Naive thymus-derived CD4-positive, alpha-beta T cell (primary cell): Measurements from ENCODE around the gene PUM2. TPM values are rescaled to one million over a fixed set of nuclear protein-coding genes. Genes with fewer than 3 reads are reported as not detected.
"Not testable (repeated sequence)": the region's sequence is repeated elsewhere in the genome, so short reads cannot be mapped to it uniquely, and the experiment has no call there.

Source experiments
- ATAC-seq: fragments of 150-1000 bp; cut with Tn5 transposase; 2 replicates; pipeline ENCODE4 v1.10.0; 2021; ENCODE audit warnings: mild to moderate bottlenecking, moderate library complexity
- CTCF ChIA-PET: fragments of 350-600 bp; sonication (Branson Sonifier 250); formaldehyde crosslinking; loops from one replicate; lab custom pipeline; 2021; ENCODE audit warnings: antibody characterized with exemption; lab: Charles Lee
- POLR2A ChIA-PET: fragments of 350-600 bp; sonication (Branson Sonifier 250); formaldehyde crosslinking; loops from one replicate; lab custom pipeline; 2021; ENCODE audit warnings: antibody characterized with exemption, inconsistent platforms; lab: Charles Lee
- DNase-seq, 9 donors: peaks; one replicate each; pipeline versions ENCODE4 v3.0.0 to v3.0.0-alpha.2; 2020 to 2022; ENCODE audit warnings: mixed read lengths in 1 of 9
- H3K27ac ChIP-seq: one replicate; pipeline ENCODE4 v1.7.0; 2013; ENCODE audit warnings: mild to moderate bottlenecking, low read depth, low read length, moderate library complexity
- H3K27me3 ChIP-seq, 2 donors: one replicate each; pipeline ENCODE4 v1.7.0; 2013; ENCODE audit warnings: low read length in 2 of 2, mild to moderate bottlenecking in 2 of 2, moderate library complexity in 2 of 2; ENCODE audit not compliant: control insufficient read depth in 2 of 2, insufficient read depth in 2 of 2
- H3K36me3 ChIP-seq, 3 experiments: 1 replicate in 2 of 3; 2 replicates in 1 of 3; pipeline ENCODE4 v1.7.0; 2013; ENCODE audit warnings: low read length in 3 of 3, mild to moderate bottlenecking in 3 of 3, moderate library complexity in 1 of 3; ENCODE audit not compliant: insufficient read depth in 3 of 3, control insufficient read depth in 2 of 3
- H3K4me1 ChIP-seq, 2 donors: one replicate each; pipeline ENCODE4 v1.7.0; 2013; ENCODE audit warnings: low read length in 2 of 2, mild to moderate bottlenecking in 2 of 2, moderate library complexity in 1 of 2; ENCODE audit not compliant: control insufficient read depth in 2 of 2, insufficient read depth in 2 of 2
- H3K4me3 ChIP-seq: 2 replicates; pipeline ENCODE4 v1.7.0; 2013; ENCODE audit warnings: mild to moderate bottlenecking, low read length
- H3K9me3 ChIP-seq, 3 experiments: 1 replicate in 2 of 3; 2 replicates in 1 of 3; pipeline ENCODE4 v1.7.0; 2013; ENCODE audit warnings: low read length in 3 of 3; ENCODE audit not compliant: control insufficient read depth in 2 of 3
- H3K27ac Mint-ChIP-seq, 9 donors: one replicate each; pipeline ENCODE4 v1.8.0; 2020 to 2022; ENCODE audit warnings: mixed read lengths in 9 of 9, mild to moderate bottlenecking in 8 of 9, moderate library complexity in 5 of 9, inconsistent platforms in 2 of 9
- H3K27me3 Mint-ChIP-seq, 5 donors: one replicate each; pipeline ENCODE4 v1.8.0; 2021 to 2022; ENCODE audit warnings: mixed read lengths in 5 of 5, mild to moderate bottlenecking in 1 of 5
- H3K36me3 Mint-ChIP-seq, 5 donors: one replicate each; pipeline ENCODE4 v1.8.0; 2020 to 2022; ENCODE audit warnings: mixed read lengths in 5 of 5, mild to moderate bottlenecking in 3 of 5, inconsistent platforms in 1 of 5
- H3K4me1 Mint-ChIP-seq, 7 donors: one replicate each; pipeline ENCODE4 v1.8.0; 2020 to 2022; ENCODE audit warnings: mixed read lengths in 7 of 7, mild to moderate bottlenecking in 3 of 7, inconsistent platforms in 1 of 7
- H3K4me3 Mint-ChIP-seq, 10 donors: one replicate each; pipeline ENCODE4 v1.8.0; 2020 to 2022; ENCODE audit warnings: mild to moderate bottlenecking in 10 of 10, mixed read lengths in 10 of 10, moderate library complexity in 6 of 10, inconsistent platforms in 2 of 10
- H3K9me3 Mint-ChIP-seq, 11 donors: one replicate each; pipeline ENCODE4 v1.8.0; 2020 to 2022; ENCODE audit warnings: mixed read lengths in 11 of 11, mild to moderate bottlenecking in 4 of 11, inconsistent platforms in 1 of 11, moderate library complexity in 1 of 11
- intact Hi-C, 2 donors: fragments of 100-400 bp; cut with micrococcal nuclease; formaldehyde crosslinking; loops; one replicate each; pipeline ENCODE4 v1.15.1; 2023
- polyA plus RNA-seq, 2 donors: library from polyadenylated mRNA; unstranded; fragments of 300-500 nt; fragmentation: Illumina TruSeq; gene quantifications; one replicate each; pipeline ENCODE4 v1.2.3, GENCODE V29; 2021
- total RNA-seq, 6 experiments: library from RNA in 5 of 6; stranded (reverse) in 5 of 6; gene quantifications; 1 replicate in 5 of 6; 2 replicates in 1 of 6; pipeline ENCODE4 v1.2.3 and lab custom pipeline; 2021 to 2026

PUM2 gene
- total and polyA plus RNA-seq, 7 experiments from 2014 or later, result 19.2 to 178 (median 135) TPM

DNA sequence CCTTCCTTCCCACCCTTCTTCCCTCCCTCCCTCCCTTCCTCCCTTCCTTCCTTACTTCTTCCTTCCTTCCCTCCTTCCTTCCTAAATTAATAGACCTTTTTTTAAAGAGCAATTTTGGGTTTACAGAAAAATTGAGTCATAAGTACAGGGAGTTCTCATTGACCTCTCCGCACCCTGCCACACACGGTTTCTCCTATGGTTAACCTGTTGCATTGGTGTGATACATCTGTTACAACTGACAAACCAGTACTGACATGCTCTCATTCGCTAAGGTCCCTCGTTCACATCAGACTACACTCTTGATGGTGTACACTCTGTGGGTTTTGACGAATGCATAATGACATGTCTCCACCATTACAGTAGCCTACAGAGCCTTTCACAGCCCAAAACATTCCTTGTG is 114.1 kb downstream of the PUM2 start:
- peaks cover 0 to 3% (median 0%) of the 10 kb centered on the region in 5 donors for H3K36me3 Mint-ChIP-seq
- no peaks in the 10 kb centered on the region for H3K36me3 ChIP-seq
- peaks cover 0 to 4% (median 0%) of the 10 kb centered on the region in 11 donors for H3K9me3 Mint-ChIP-seq
- no peak for DNase-seq
- intact Hi-C loops, result no loop called here
- H3K27ac Mint-ChIP-seq, result no peak overlapping the region
- H3K27me3 Mint-ChIP-seq, result peaks cover 4 to 28% (median 17%) of the 10 kb centered on the region in 5 donors
- no peaks in the 10 kb centered on the region for H3K27me3 ChIP-seq
- no peaks in the 10 kb centered on the region for H3K9me3 ChIP-seq
- H3K4me1 ChIP-seq, result no peaks in the 10 kb centered on the region
- no peak for ATAC-seq
- ChIA-PET POLR2A (no interaction called here), CTCF (no interaction called here)
- H3K4me3 Mint-ChIP-seq, result no peak overlapping the region
- no peak overlapping the region for H3K27ac ChIP-seq
- H3K4me3 ChIP-seq, result no peak overlapping the region
- peaks cover 0 to 3% (median 2%) of the 10 kb centered on the region in 7 donors for H3K4me1 Mint-ChIP-seq

DNA sequence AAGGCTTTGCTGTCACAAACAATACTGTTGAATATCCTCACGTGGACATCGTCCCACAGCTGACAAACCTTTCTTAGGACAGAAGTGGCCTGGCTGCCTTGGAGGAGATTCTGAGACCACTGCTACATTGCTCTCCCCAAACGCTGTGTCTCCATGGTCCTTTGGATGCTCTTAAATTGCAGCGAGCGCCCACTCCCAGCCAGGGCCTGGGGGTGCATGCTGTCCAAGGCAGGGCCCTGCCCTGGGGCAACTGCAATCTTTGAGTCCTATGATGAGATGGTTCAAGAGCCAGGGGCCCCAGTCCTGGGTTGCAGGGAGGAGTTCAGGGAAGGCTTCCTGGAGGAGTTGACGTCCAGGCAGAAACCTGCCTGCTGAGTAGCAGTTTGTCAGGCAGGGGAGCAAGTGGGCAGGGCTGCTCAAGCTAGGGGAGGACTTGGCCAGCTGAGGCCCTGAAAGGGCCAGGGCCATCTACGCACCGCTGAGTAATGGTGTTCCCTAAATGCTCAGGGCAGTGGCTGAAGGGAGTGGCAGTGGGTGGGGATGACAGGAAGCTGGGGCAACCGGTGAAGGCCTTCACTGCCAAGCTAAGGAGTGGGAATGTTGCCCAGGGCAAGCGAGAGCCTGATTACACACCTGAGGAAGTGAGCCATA is 114.9 kb downstream of the PUM2 start:
- CTCF ChIA-PET, result no interaction called here
- H3K4me1 ChIP-seq, result no peaks in the 10 kb centered on the region
- POLR2A ChIA-PET, result no interaction called here

DNA sequence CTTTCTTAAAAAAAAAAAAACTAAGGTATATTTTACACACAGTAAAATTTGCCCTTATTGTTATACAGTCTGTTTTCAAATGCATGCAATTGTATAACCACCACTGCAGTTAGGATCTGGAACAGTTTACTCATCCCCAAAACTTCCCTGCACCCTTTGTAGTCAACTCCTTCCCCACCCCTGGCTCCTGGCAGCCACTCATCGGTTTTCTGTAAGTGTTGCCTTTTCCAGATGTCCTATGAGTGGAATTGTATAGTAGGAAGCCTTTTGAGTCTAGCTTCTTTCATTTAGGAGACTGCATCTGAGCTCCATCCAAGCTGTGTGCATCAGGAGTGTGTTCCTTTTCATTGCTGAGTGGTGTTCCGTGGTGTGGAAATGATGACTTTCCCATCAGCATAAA is 116.0 kb downstream of the PUM2 start:
- H3K9me3 Mint-ChIP-seq, H3K4me1 ChIP-seq, H3K27ac Mint-ChIP-seq, H3K4me1 Mint-ChIP-seq, H3K36me3 ChIP-seq, intact Hi-C loops, H3K4me3 Mint-ChIP-seq, H3K27ac ChIP-seq, H3K4me3 ChIP-seq, POLR2A ChIA-PET, H3K27me3 ChIP-seq, H3K9me3 ChIP-seq, DNase-seq, H3K36me3 Mint-ChIP-seq, ATAC-seq, CTCF ChIA-PET: not testable (repeated sequence)
- H3K27me3 Mint-ChIP-seq, result peaks cover 16 to 39% (median 26%) of the 10 kb centered on the region in 5 donors

More for the DNA sequence above, 114.9 kb downstream of the PUM2 start:
- no peaks in the 10 kb centered on the region for H3K36me3 ChIP-seq
- no peak overlapping the region for H3K27ac ChIP-seq
- peak; percentile 14 for ATAC-seq
- no peak overlapping the region for H3K4me3 ChIP-seq
- H3K27me3 Mint-ChIP-seq, result peaks cover 11 to 35% (median 22%) of the 10 kb centered on the region in 5 donors
- peaks cover 0 to 4% (median 0%) of the 10 kb centered on the region in 11 donors for H3K9me3 Mint-ChIP-seq
- H3K4me1 Mint-ChIP-seq, result no peaks in the 10 kb centered on the region
- no peak overlapping the region for H3K27ac Mint-ChIP-seq
- DNase-seq, result no peak
- intact Hi-C loops, result no loop called here
- H3K4me3 Mint-ChIP-seq, result no peak overlapping the region
- peaks cover 0 to 3% (median 0%) of the 10 kb centered on the region in 5 donors for H3K36me3 Mint-ChIP-seq
- H3K9me3 ChIP-seq, result no peaks in the 10 kb centered on the region
- H3K27me3 ChIP-seq, result no peaks in the 10 kb centered on the region

DNA sequence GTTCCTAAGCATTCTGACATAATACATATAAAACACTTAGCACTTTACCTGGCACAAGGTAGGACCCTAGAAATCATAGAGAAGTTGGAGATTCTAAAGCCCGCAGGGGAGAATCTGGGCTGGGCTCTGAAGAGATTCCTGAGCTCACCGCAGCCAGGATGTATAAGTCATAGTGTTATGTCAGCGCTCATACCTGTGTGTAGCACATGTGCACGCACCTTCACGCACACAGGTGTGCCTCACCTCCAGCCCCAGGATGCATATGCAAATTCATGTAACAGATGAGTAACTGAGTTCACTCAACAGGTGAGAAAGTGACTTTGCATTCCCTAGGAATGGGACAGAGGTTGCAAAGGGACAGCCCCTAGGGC is 117.8 kb downstream of the PUM2 start:
- peaks cover 31 to 46% (median 41%) of the 10 kb centered on the region in 5 donors for H3K27me3 Mint-ChIP-seq
- H3K4me3 Mint-ChIP-seq, result no peak overlapping the region
- H3K4me1 ChIP-seq, result no peaks in the 10 kb centered on the region
- H3K27ac ChIP-seq, result no peak overlapping the region
- no peak for ATAC-seq
- no peaks in the 10 kb centered on the region for H3K27me3 ChIP-seq
- DNase-seq, result no peak
- POLR2A ChIA-PET, result no interaction called here
- peaks cover 0 to 3% (median 0%) of the 10 kb centered on the region in 5 donors for H3K36me3 Mint-ChIP-seq
- H3K9me3 ChIP-seq, result no peaks in the 10 kb centered on the region
- no peak overlapping the region for H3K27ac Mint-ChIP-seq
- intact Hi-C loops, result no loop called here
- peaks cover 0 to 5% (median 0%) of the 10 kb centered on the region in 11 donors for H3K9me3 Mint-ChIP-seq
- H3K4me3 ChIP-seq, result no peak overlapping the region
- CTCF ChIA-PET, result no interaction called here
- no peaks in the 10 kb centered on the region for H3K36me3 ChIP-seq
- no peaks in the 10 kb centered on the region for H3K4me1 Mint-ChIP-seq

DNA sequence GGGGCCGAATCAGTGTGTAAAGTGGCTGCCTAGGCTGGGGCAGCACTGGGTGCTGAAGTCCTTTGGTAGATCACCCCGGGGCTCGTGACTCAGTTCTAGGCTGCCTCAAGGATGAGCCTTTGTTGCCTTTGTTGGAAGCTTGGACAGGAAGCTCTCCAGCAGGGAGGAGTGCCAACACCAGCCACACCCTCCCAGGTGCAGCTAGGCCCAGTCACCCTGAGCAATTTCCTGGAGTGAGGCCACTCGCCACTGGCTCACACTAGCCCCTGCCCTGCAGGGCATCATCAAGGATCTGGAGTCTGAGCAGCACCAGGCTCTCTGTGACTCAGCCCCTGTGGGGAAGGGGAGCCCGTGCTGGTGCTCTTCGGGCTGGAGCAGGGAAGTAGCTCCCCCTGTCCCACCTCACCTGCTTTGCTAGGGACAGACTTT is 119.0 kb downstream of the PUM2 start:
- ChIA-PET CTCF (no interaction called here), POLR2A (no interaction called here)
- peaks cover 37 to 47% (median 39%) of the 10 kb centered on the region in 5 donors for H3K27me3 Mint-ChIP-seq

DNA sequence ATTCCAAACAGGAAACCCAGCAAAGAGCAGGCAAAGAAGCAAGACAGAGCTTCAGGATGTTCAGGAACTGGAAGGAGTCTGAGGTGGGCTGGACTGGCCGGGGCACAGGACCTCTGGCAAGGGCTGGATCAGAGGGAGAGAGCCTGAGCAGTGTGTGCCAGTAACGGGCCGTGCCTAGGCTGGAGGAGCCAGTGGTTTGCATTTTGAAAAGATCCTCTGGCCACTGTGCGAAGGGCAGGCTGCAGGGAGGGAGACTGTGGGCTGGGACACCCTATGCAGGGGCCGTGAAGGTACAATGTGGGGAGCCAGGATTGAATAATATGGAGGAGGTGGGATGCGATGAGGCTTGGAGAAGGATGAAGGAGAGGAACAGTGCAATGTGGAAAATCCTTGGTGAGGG is 119.5 kb downstream of the PUM2 start:
- no peak overlapping the region for H3K4me3 Mint-ChIP-seq

More for the DNA sequence above, 119.0 kb downstream of the PUM2 start:
- peaks cover 0 to 3% (median 0%) of the 10 kb centered on the region in 5 donors for H3K36me3 Mint-ChIP-seq
- ATAC-seq (no peak), DNase-seq (no peak)
- Histone ChIP-seq H3K4me3 (no peak overlapping the region), H3K9me3 (no peaks in the 10 kb centered on the region), H3K27ac (no peak overlapping the region), H3K27me3 (no peaks in the 10 kb centered on the region), H3K4me1 (no peaks in the 10 kb centered on the region), H3K36me3 (no peaks in the 10 kb centered on the region)
- H3K4me3 Mint-ChIP-seq, result no peak overlapping the region
- peaks cover 0 to 5% (median 0%) of the 10 kb centered on the region in 11 donors for H3K9me3 Mint-ChIP-seq
- no peaks in the 10 kb centered on the region for H3K4me1 Mint-ChIP-seq
- intact Hi-C loops, result no loop called here
- H3K27ac Mint-ChIP-seq, result no peak overlapping the region

DNA sequence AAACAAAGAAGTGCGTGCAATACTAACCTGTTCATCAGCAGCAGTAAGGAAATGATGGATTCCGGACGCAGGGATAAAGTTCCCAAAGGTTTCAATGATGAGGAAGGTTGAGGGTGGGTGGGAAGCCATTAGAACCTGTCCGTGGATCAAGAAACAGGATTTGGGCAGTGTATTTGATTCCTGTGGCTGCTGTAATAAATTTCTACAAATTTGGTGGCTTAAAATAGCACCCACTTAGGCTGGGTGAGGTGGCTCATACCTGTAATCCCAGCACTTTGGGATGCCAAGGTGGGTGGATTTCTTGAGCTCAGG is 120.6 kb downstream of the PUM2 start:
- ATAC-seq, result no peak
- H3K36me3 ChIP-seq, result no peaks in the 10 kb centered on the region
- Mint-ChIP-seq H3K27me3 (peaks cover 41 to 54% (median 48%) of the 10 kb centered on the region in 5 donors), H3K36me3 (peaks cover 0 to 3% (median 0%) of the 10 kb centered on the region in 5 donors), H3K9me3 (peaks cover 0 to 5% (median 0%) of the 10 kb centered on the region in 11 donors), H3K4me3 (no peak overlapping the region), H3K27ac (no peak overlapping the region), H3K4me1 (peaks cover 0 to 5% (median 0%) of the 10 kb centered on the region in 7 donors)
- H3K27ac ChIP-seq, result no peak overlapping the region
- H3K4me1 ChIP-seq, result no peaks in the 10 kb centered on the region
- no peak for DNase-seq
- H3K9me3 ChIP-seq, result no peaks in the 10 kb centered on the region
- CTCF ChIA-PET, result no interaction called here
- peaks cover 0 to 2% of the 10 kb centered on the region in 2 donors for H3K27me3 ChIP-seq
- POLR2A ChIA-PET, result no interaction called here
- H3K4me3 ChIP-seq, result no peak overlapping the region
- intact Hi-C loops, result no loop called here

More for the DNA sequence above, 119.5 kb downstream of the PUM2 start:
- ATAC-seq (no peak), DNase-seq (no peak)
- peaks cover 0 to 2% of the 10 kb centered on the region in 2 donors for H3K27me3 ChIP-seq
- intact Hi-C loops, result no loop called here
- ChIA-PET CTCF (no interaction called here), POLR2A (no interaction called here)
- Mint-ChIP-seq H3K4me1 (no peaks in the 10 kb centered on the region), H3K9me3 (peaks cover 0 to 5% (median 0%) of the 10 kb centered on the region in 11 donors), H3K36me3 (peaks cover 0 to 3% (median 0%) of the 10 kb centered on the region in 5 donors), H3K27me3 (peaks cover 36 to 51% (median 42%) of the 10 kb centered on the region in 5 donors), H3K27ac (no peak overlapping the region)
- no peaks in the 10 kb centered on the region for H3K9me3 ChIP-seq
- H3K36me3 ChIP-seq, result no peaks in the 10 kb centered on the region
- H3K4me3 ChIP-seq, result no peak overlapping the region
- no peaks in the 10 kb centered on the region for H3K4me1 ChIP-seq
- no peak overlapping the region for H3K27ac ChIP-seq
